ENCODE measurements around the gene CILP. TPM values are rescaled to one million over a fixed set of nuclear protein-coding genes. Genes with fewer than 3 reads are reported as not detected.

CILP gene
- total RNA-seq, 1 experiment from 2014 or later = 0.08 TPM

GRCh38 chr15:65246026-65246714 is 34.9 kb upstream of the CILP start:
- no peaks in the 10 kb centered on the region for H3K27me3 ChIP-seq (ENCODE audit: control insufficient read depth, insufficient read depth, low read length)
- H3K9me3 ChIP-seq (ENCODE audit: control insufficient read depth, insufficient read depth, low read depth, low read length) = no peaks in the 10 kb centered on the region
- TF ChIP-seq CTCF (IDR thresholded peaks at IDR 0.05) (no peak), SIN3A (IDR thresholded peaks at IDR 0.05; ENCODE audit: borderline replicate concordance, insufficient read depth, low read depth, low read length) (no peak), TCF7L2 (IDR thresholded peaks at IDR 0.05; ENCODE audit: low read depth, low read length) (no peak), POLR2AphosphoS5 (IDR thresholded peaks at IDR 0.05; ENCODE audit: low read depth, low read length) (no peak), REST (IDR thresholded peaks at IDR 0.05; ENCODE audit: insufficient read depth in 1 of 2, low read depth in 2 of 2, low read length in 1 of 2) (no peak)
- ChIA-PET POLR2A (no interaction called here), CTCF (no interaction called here)
- BruUV-seq (replicated peaks) = no TSS peak
- intact Hi-C loops (cut with micrococcal nuclease; ENCODE audit: unreplicated experiment) (no loop called here), in situ Hi-C loops (cut with HindIII; ENCODE audit: low pct_unique_long_range_greater_than_20kb, low sequenced_read_pairs) (no loop called here)
- H3K4me3 ChIP-seq (ENCODE audit: low read depth in 2 of 2, low read length in 2 of 2) = no peak overlapping the region
- H3K4me1 ChIP-seq (ENCODE audit: control insufficient read depth, insufficient read depth, low read length) = no peaks in the 10 kb centered on the region
- no peak for DNase-seq (ENCODE audit: low read depth, low spot score)
- no peak overlapping the region for H3K27ac ChIP-seq (ENCODE audit: low read length)
- ATAC-seq = no peak
- no peaks in the 10 kb centered on the region for H3K36me3 ChIP-seq (ENCODE audit: control insufficient read depth, insufficient read depth, low read length)

GRCh38 chr15:65245096-65245856 is 34.0 kb upstream of the CILP start:
- Histone ChIP-seq H3K4me3 (ENCODE audit: low read depth in 2 of 2, low read length in 2 of 2) (no peak overlapping the region), H3K4me1 (ENCODE audit: control insufficient read depth, insufficient read depth, low read length) (no peaks in the 10 kb centered on the region), H3K27me3 (ENCODE audit: control insufficient read depth, insufficient read depth, low read length) (no peaks in the 10 kb centered on the region), H3K27ac (ENCODE audit: low read length) (no peak overlapping the region), H3K9me3 (ENCODE audit: control insufficient read depth, insufficient read depth, low read depth, low read length) (no peaks in the 10 kb centered on the region), H3K36me3 (ENCODE audit: control insufficient read depth, insufficient read depth, low read length) (no peaks in the 10 kb centered on the region)
- in situ Hi-C loops (cut with HindIII; ENCODE audit: low pct_unique_long_range_greater_than_20kb, low sequenced_read_pairs) (no loop called here), intact Hi-C loops (cut with micrococcal nuclease; ENCODE audit: unreplicated experiment) (no loop called here)
- ChIA-PET POLR2A (interaction anchor here (0.7 kb wide), 1 partner anchor 54 kb away, joined by 3 read pairs; no protein-coding TSS in a partner anchor), CTCF (no interaction called here)
- no TSS peak for BruUV-seq (replicated peaks)
- TF ChIP-seq CTCF (IDR thresholded peaks at IDR 0.05) = no peak
- TF ChIP-seq POLR2AphosphoS5 (IDR thresholded peaks at IDR 0.05; ENCODE audit: low read depth, low read length) = no peak
- no peak for TF ChIP-seq REST (IDR thresholded peaks at IDR 0.05; ENCODE audit: insufficient read depth in 1 of 2, low read depth in 2 of 2, low read length in 1 of 2)
- no peak for TF ChIP-seq SIN3A (IDR thresholded peaks at IDR 0.05; ENCODE audit: borderline replicate concordance, insufficient read depth, low read depth, low read length)
- TF ChIP-seq TCF7L2 (IDR thresholded peaks at IDR 0.05; ENCODE audit: low read depth, low read length) = no peak
- ATAC-seq (no peak), DNase-seq (ENCODE audit: low read depth, low spot score) (no peak)
